GM12875 (cell line): ENCODE data around the gene EGF.
"Not testable (repeated sequence)": the region's sequence is repeated elsewhere in the genome, so short reads cannot be mapped to it uniquely, and the experiment has no call there.

Experiments used
- H3K4me3 ChIP-seq: one replicate; pipeline ENCODE4 v1.5.1; 2011; ENCODE audit warnings: low read depth, low read length, control low read depth
- CTCF ChIP-seq: IDR thresholded peaks from 2 replicates; pipeline ENCODE4 v1.5.1; 2011; ENCODE audit warnings: low read depth, mild to moderate bottlenecking, control low read depth, inconsistent platforms, low read length, moderate library complexity, borderline replicate concordance; ENCODE audit not compliant: insufficient read depth

The EGF gene

GRCh38 chr4:109930872-109931271, 18.2 kb downstream of the EGF start:
- no peak for TF ChIP-seq CTCF
- H3K4me3 ChIP-seq, result no peak overlapping the region

- no peak for TF ChIP-seq CTCF
- H3K4me3 ChIP-seq, result no peak overlapping the region
Observed at GRCh38 chr4:109931318-109931717, 18.6 kb downstream of the EGF start.

- not testable (repeated sequence) for H3K4me3 ChIP-seq
Observed at GRCh38 chr4:109937352-109937751, 24.7 kb downstream of the EGF start.

- no peak overlapping the region for H3K4me3 ChIP-seq
- TF ChIP-seq CTCF, result no peak
Observed at GRCh38 chr4:109939190-109939589, 26.5 kb downstream of the EGF start.

- TF ChIP-seq CTCF, result no peak
- H3K4me3 ChIP-seq, result no peak overlapping the region
Observed at GRCh38 chr4:109942292-109942926, 29.7 kb downstream of the EGF start.

- no peak overlapping the region for H3K4me3 ChIP-seq
- no peak for TF ChIP-seq CTCF
Observed at GRCh38 chr4:109943745-109944144, 31.1 kb downstream of the EGF start.

GRCh38 chr4:109944591-109944990, 31.9 kb downstream of the EGF start:
- TF ChIP-seq CTCF, result no peak
- H3K4me3 ChIP-seq, result no peak overlapping the region

- TF ChIP-seq CTCF, result no peak
- H3K4me3 ChIP-seq, result no peak overlapping the region
Observed at GRCh38 chr4:109945056-109945455, 32.4 kb downstream of the EGF start.
